ENCODE data around the gene RPL36.

The RPL36 gene

GRCh38 chr19:5645409-5645808 is 44.7 kb upstream of the RPL36 start:
- Histone ChIP-seq H3K4ac (ENCODE audit: low read depth, low read length) (no peak overlapping the region), H3K56ac (ENCODE audit: low read length) (no peak overlapping the region), H4K5ac (ENCODE audit: low read length) (no peak overlapping the region), H3K9ac (ENCODE audit: low read length) (no peak overlapping the region), H2AK5ac (ENCODE audit: low read length) (no peak overlapping the region), H2BK120ac (ENCODE audit: low read depth, low read length) (no peak overlapping the region), H3K23ac (ENCODE audit: low read length) (no peak overlapping the region), H3K79me1 (ENCODE audit: low read length) (peaks cover 31% of the 10 kb centered on the region), H3K36me3 (ENCODE audit: control insufficient read depth, insufficient read depth, low read length) (peaks cover 35% of the 10 kb centered on the region), H3K4me3 (ENCODE audit: low read length) (no peak overlapping the region), H3K27ac (ENCODE audit: low read depth, low read length) (no peak overlapping the region), H3K4me1 (ENCODE audit: control insufficient read depth, low read depth, low read length) (no peaks in the 10 kb centered on the region), H3K79me2 (ENCODE audit: control insufficient read depth, insufficient read depth, low read length) (peaks cover 40% of the 10 kb centered on the region), H3K4me2 (ENCODE audit: low read length) (no peak overlapping the region), H3K18ac (ENCODE audit: low read length) (no peak overlapping the region), H4K8ac (ENCODE audit: low read depth, low read length) (no peak overlapping the region), H2BK5ac (ENCODE audit: low read length) (no peak overlapping the region), H3K27me3 (ENCODE audit: insufficient read depth, low read length, poor library complexity) (no peaks in the 10 kb centered on the region), H2BK15ac (replicated peaks; ENCODE audit: low read depth) (no peak overlapping the region)
- no CpG with 5 or more reads among the region's 5 CpGs for WGBS (ENCODE audit: extremely low coverage, insufficient coverage, low lambda C conversion rate)
- DNase-seq: no peak

- Histone ChIP-seq H4K5ac (ENCODE audit: low read length) (no peak overlapping the region), H3K27me3 (ENCODE audit: insufficient read depth, low read length, poor library complexity) (no peaks in the 10 kb centered on the region), H2BK120ac (ENCODE audit: low read depth, low read length) (no peak overlapping the region), H3K79me1 (ENCODE audit: low read length) (peaks cover 24% of the 10 kb centered on the region), H2AK5ac (ENCODE audit: low read length) (no peak overlapping the region), H3K4me1 (ENCODE audit: control insufficient read depth, low read depth, low read length) (no peaks in the 10 kb centered on the region), H4K8ac (ENCODE audit: low read depth, low read length) (no peak overlapping the region), H3K36me3 (ENCODE audit: control insufficient read depth, insufficient read depth, low read length) (peaks cover 39% of the 10 kb centered on the region), H3K4me2 (ENCODE audit: low read length) (no peak overlapping the region), H2BK5ac (ENCODE audit: low read length) (no peak overlapping the region), H3K27ac (ENCODE audit: low read depth, low read length) (no peak overlapping the region), H3K23ac (ENCODE audit: low read length) (no peak overlapping the region), H3K79me2 (ENCODE audit: control insufficient read depth, insufficient read depth, low read length) (peaks cover 30% of the 10 kb centered on the region), H2BK15ac (replicated peaks; ENCODE audit: low read depth) (no peak overlapping the region), H3K56ac (ENCODE audit: low read length) (no peak overlapping the region), H3K4me3 (ENCODE audit: low read length) (no peak overlapping the region), H3K9ac (ENCODE audit: low read length) (no peak overlapping the region), H3K18ac (ENCODE audit: low read length) (no peak overlapping the region), H3K4ac (ENCODE audit: low read depth, low read length) (no peak overlapping the region)
- no CpG with 5 or more reads among the region's 4 CpGs for WGBS (ENCODE audit: extremely low coverage, insufficient coverage, low lambda C conversion rate)
- no peak for DNase-seq
Measured at GRCh38 chr19:5646703-5647102, 43.4 kb upstream of the RPL36 start.

GRCh38 chr19:5648464-5648863 is 41.6 kb upstream of the RPL36 start:
- DNase-seq: no peak
- no peak overlapping the region for H4K8ac ChIP-seq (ENCODE audit: low read depth, low read length)
- H3K4ac ChIP-seq (ENCODE audit: low read depth, low read length): no peak overlapping the region
- no peak overlapping the region for H3K4me2 ChIP-seq (ENCODE audit: low read length)
- H3K4me1 ChIP-seq (ENCODE audit: control insufficient read depth, low read depth, low read length): no peaks in the 10 kb centered on the region
- no peak overlapping the region for H3K4me3 ChIP-seq (ENCODE audit: low read length)
- no peak overlapping the region for H2BK15ac ChIP-seq (replicated peaks; ENCODE audit: low read depth)
- H2BK120ac ChIP-seq (ENCODE audit: low read depth, low read length): no peak overlapping the region
- no peak overlapping the region for H2BK5ac ChIP-seq (ENCODE audit: low read length)
- no peaks in the 10 kb centered on the region for H3K27me3 ChIP-seq (ENCODE audit: insufficient read depth, low read length, poor library complexity)
- H3K79me1 ChIP-seq (ENCODE audit: low read length): peaks cover 18% of the 10 kb centered on the region
- no peak overlapping the region for H4K5ac ChIP-seq (ENCODE audit: low read length)
- H3K18ac ChIP-seq (ENCODE audit: low read length): no peak overlapping the region
- H3K27ac ChIP-seq (ENCODE audit: low read depth, low read length): no peak overlapping the region
- WGBS (ENCODE audit: extremely low coverage, insufficient coverage, low lambda C conversion rate): no CpG with 5 or more reads among the region's 11 CpGs
- no peak overlapping the region for H2AK5ac ChIP-seq (ENCODE audit: low read length)
- peaks cover 17% of the 10 kb centered on the region for H3K79me2 ChIP-seq (ENCODE audit: control insufficient read depth, insufficient read depth, low read length)
- H3K56ac ChIP-seq (ENCODE audit: low read length): no peak overlapping the region
- H3K36me3 ChIP-seq (ENCODE audit: control insufficient read depth, insufficient read depth, low read length): peaks cover 34% of the 10 kb centered on the region
- no peak overlapping the region for H3K9ac ChIP-seq (ENCODE audit: low read length)
- H3K23ac ChIP-seq (ENCODE audit: low read length): no peak overlapping the region

GRCh38 chr19:5651361-5651760 is 38.7 kb upstream of the RPL36 start:
- WGBS (ENCODE audit: extremely low coverage, insufficient coverage, low lambda C conversion rate): no CpG with 5 or more reads among the region's 5 CpGs
- no peak overlapping the region for H3K56ac ChIP-seq (ENCODE audit: low read length)
- no peak overlapping the region for H3K23ac ChIP-seq (ENCODE audit: low read length)
- no peak overlapping the region for H3K4me2 ChIP-seq (ENCODE audit: low read length)
- H2AK5ac ChIP-seq (ENCODE audit: low read length): no peak overlapping the region
- no peaks in the 10 kb centered on the region for H3K27me3 ChIP-seq (ENCODE audit: insufficient read depth, low read length, poor library complexity)
- peaks cover 8% of the 10 kb centered on the region for H3K79me1 ChIP-seq (ENCODE audit: low read length)
- no peak overlapping the region for H3K9ac ChIP-seq (ENCODE audit: low read length)
- no peak overlapping the region for H4K8ac ChIP-seq (ENCODE audit: low read depth, low read length)
- no peak overlapping the region for H4K5ac ChIP-seq (ENCODE audit: low read length)
- H3K4ac ChIP-seq (ENCODE audit: low read depth, low read length): no peak overlapping the region
- no peak overlapping the region for H2BK120ac ChIP-seq (ENCODE audit: low read depth, low read length)
- no peak overlapping the region for H2BK15ac ChIP-seq (replicated peaks; ENCODE audit: low read depth)
- DNase-seq: peak; percentile 15
- no peak overlapping the region for H3K4me3 ChIP-seq (ENCODE audit: low read length)
- H3K4me1 ChIP-seq (ENCODE audit: control insufficient read depth, low read depth, low read length): no peaks in the 10 kb centered on the region
- no peak overlapping the region for H2BK5ac ChIP-seq (ENCODE audit: low read length)
- H3K27ac ChIP-seq (ENCODE audit: low read depth, low read length): no peak overlapping the region
- peaks cover 34% of the 10 kb centered on the region for H3K36me3 ChIP-seq (ENCODE audit: control insufficient read depth, insufficient read depth, low read length)
- no peak overlapping the region for H3K18ac ChIP-seq (ENCODE audit: low read length)
- peaks cover 3% of the 10 kb centered on the region for H3K79me2 ChIP-seq (ENCODE audit: control insufficient read depth, insufficient read depth, low read length)

GRCh38 chr19:5652261-5652660 is 37.8 kb upstream of the RPL36 start:
- no peaks in the 10 kb centered on the region for H3K4me1 ChIP-seq (ENCODE audit: control insufficient read depth, low read depth, low read length)
- H3K4me3 ChIP-seq (ENCODE audit: low read length): no peak overlapping the region
- H3K56ac ChIP-seq (ENCODE audit: low read length): no peak overlapping the region
- H2BK15ac ChIP-seq (replicated peaks; ENCODE audit: low read depth): no peak overlapping the region
- H3K79me1 ChIP-seq (ENCODE audit: low read length): no peaks in the 10 kb centered on the region
- no peak overlapping the region for H2AK5ac ChIP-seq (ENCODE audit: low read length)
- no peak overlapping the region for H2BK5ac ChIP-seq (ENCODE audit: low read length)
- DNase-seq: no peak
- H3K9ac ChIP-seq (ENCODE audit: low read length): no peak overlapping the region
- no peak overlapping the region for H3K18ac ChIP-seq (ENCODE audit: low read length)
- no peak overlapping the region for H3K27ac ChIP-seq (ENCODE audit: low read depth, low read length)
- no peak overlapping the region for H3K4ac ChIP-seq (ENCODE audit: low read depth, low read length)
- no CpG with 5 or more reads among the region's 10 CpGs for WGBS (ENCODE audit: extremely low coverage, insufficient coverage, low lambda C conversion rate)
- H4K5ac ChIP-seq (ENCODE audit: low read length): no peak overlapping the region
- H3K27me3 ChIP-seq (ENCODE audit: insufficient read depth, low read length, poor library complexity): no peaks in the 10 kb centered on the region
- no peak overlapping the region for H4K8ac ChIP-seq (ENCODE audit: low read depth, low read length)
- no peak overlapping the region for H3K23ac ChIP-seq (ENCODE audit: low read length)
- H3K79me2 ChIP-seq (ENCODE audit: control insufficient read depth, insufficient read depth, low read length): no peaks in the 10 kb centered on the region
- H3K36me3 ChIP-seq (ENCODE audit: control insufficient read depth, insufficient read depth, low read length): peaks cover 28% of the 10 kb centered on the region
- no peak overlapping the region for H2BK120ac ChIP-seq (ENCODE audit: low read depth, low read length)
- no peak overlapping the region for H3K4me2 ChIP-seq (ENCODE audit: low read length)

GRCh38 chr19:5654931-5655330 is 35.2 kb upstream of the RPL36 start:
- no peak overlapping the region for H2BK5ac ChIP-seq (ENCODE audit: low read length)
- no peaks in the 10 kb centered on the region for H3K27me3 ChIP-seq (ENCODE audit: insufficient read depth, low read length, poor library complexity)
- no peak overlapping the region for H3K23ac ChIP-seq (ENCODE audit: low read length)
- H3K79me1 ChIP-seq (ENCODE audit: low read length): no peaks in the 10 kb centered on the region
- no peak overlapping the region for H3K18ac ChIP-seq (ENCODE audit: low read length)
- H2BK15ac ChIP-seq (replicated peaks; ENCODE audit: low read depth): no peak overlapping the region
- no peak overlapping the region for H3K9ac ChIP-seq (ENCODE audit: low read length)
- peaks cover 23% of the 10 kb centered on the region for H3K36me3 ChIP-seq (ENCODE audit: control insufficient read depth, insufficient read depth, low read length)
- no peak overlapping the region for H2AK5ac ChIP-seq (ENCODE audit: low read length)
- H3K27ac ChIP-seq (ENCODE audit: low read depth, low read length): no peak overlapping the region
- no peak overlapping the region for H4K8ac ChIP-seq (ENCODE audit: low read depth, low read length)
- no CpG with 5 or more reads among the region's 5 CpGs for WGBS (ENCODE audit: extremely low coverage, insufficient coverage, low lambda C conversion rate)
- H3K4me2 ChIP-seq (ENCODE audit: low read length): no peak overlapping the region
- H3K4me3 ChIP-seq (ENCODE audit: low read length): no peak overlapping the region
- H3K56ac ChIP-seq (ENCODE audit: low read length): no peak overlapping the region
- no peak for DNase-seq
- no peak overlapping the region for H4K5ac ChIP-seq (ENCODE audit: low read length)
- H3K4ac ChIP-seq (ENCODE audit: low read depth, low read length): no peak overlapping the region
- H2BK120ac ChIP-seq (ENCODE audit: low read depth, low read length): no peak overlapping the region
- no peaks in the 10 kb centered on the region for H3K4me1 ChIP-seq (ENCODE audit: control insufficient read depth, low read depth, low read length)
- H3K79me2 ChIP-seq (ENCODE audit: control insufficient read depth, insufficient read depth, low read length): no peaks in the 10 kb centered on the region

All from mesendoderm (in vitro differentiated cells).